Muscle layer of duodenum (tissue), 2 donors: ENCODE data around the gene ILKAP.

Source experiments
- H3K27ac ChIP-seq: one replicate; pipeline ENCODE4 v1.7.0; 2013; ENCODE audit warnings: mild to moderate bottlenecking, low read length
- H3K27me3 ChIP-seq: one replicate; pipeline ENCODE4 v1.7.0; 2013; ENCODE audit warnings: low read depth, mild to moderate bottlenecking, control low read depth, low read length
- H3K36me3 ChIP-seq, 2 donors: one replicate each; pipeline ENCODE4 v1.7.0; 2013; ENCODE audit warnings: low read length in 2 of 2, control low read depth in 1 of 2, mild to moderate bottlenecking in 1 of 2; ENCODE audit not compliant: insufficient read depth in 2 of 2, control insufficient read depth in 1 of 2
- H3K4me1 ChIP-seq, 2 donors: one replicate each; pipeline ENCODE4 v1.7.0; 2013; ENCODE audit warnings: low read length in 2 of 2, mild to moderate bottlenecking in 2 of 2, control low read depth in 1 of 2, moderate library complexity in 1 of 2; ENCODE audit not compliant: insufficient read depth in 2 of 2, control insufficient read depth in 1 of 2
- H3K4me3 ChIP-seq, 2 donors: one replicate each; pipeline ENCODE4 v1.7.0; 2013; ENCODE audit warnings: low read length in 2 of 2, low read depth in 1 of 2, mild to moderate bottlenecking in 1 of 2
- H3K9me3 ChIP-seq, 2 donors: one replicate each; pipeline ENCODE4 v1.7.0; 2013; ENCODE audit warnings: low read length in 2 of 2, control low read depth in 1 of 2, mild to moderate bottlenecking in 1 of 2; ENCODE audit not compliant: control insufficient read depth in 1 of 2
- donor health status: healthy.

The ILKAP gene

DNA sequence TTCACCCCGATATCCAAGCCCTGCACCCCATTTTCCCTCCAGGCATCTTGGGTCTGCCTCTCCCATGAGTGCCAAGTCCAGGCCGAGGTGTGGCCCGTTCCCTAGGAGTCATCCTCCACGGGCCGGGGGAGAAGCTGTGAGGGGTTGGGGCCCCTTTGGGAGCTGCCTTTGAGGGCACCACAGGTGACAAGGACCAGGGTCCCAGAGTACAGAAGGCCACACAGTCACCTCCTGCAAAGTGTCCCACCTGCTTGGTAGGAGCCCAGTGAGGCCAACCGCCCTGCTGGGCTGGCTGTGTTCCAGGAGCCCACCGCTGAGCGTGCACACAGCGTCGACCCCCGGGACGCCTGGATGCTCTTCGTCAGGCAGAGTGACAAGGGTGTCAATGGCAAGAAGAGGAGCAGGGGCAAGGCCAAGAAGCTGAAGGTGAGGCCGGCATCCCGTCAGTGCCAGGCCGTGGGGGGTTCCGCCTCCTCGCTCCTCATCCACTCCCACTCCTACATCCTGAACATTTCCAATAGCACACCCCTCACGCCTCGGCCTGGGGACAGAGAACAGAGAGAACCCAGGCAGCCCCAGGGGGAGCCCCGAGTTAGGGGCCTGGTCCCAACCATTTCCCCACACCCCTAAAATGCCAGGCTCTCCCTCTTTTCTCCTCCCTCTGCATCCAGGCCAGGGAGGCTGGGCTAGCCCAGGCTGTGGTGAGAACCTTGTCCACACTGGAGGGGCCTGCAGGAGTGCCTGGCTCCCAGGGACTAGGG lies 42.0 kb downstream of the ILKAP start:
- Histone ChIP-seq H3K27ac (no peak overlapping the region), H3K9me3 (no peaks in the 10 kb centered on the region), H3K27me3 (peaks cover 22% of the 10 kb centered on the region), H3K4me1 (peaks cover 0 to 24% of the 10 kb centered on the region in 2 donors), H3K36me3 (no peaks in the 10 kb centered on the region), H3K4me3 (no peak overlapping the region)

DNA sequence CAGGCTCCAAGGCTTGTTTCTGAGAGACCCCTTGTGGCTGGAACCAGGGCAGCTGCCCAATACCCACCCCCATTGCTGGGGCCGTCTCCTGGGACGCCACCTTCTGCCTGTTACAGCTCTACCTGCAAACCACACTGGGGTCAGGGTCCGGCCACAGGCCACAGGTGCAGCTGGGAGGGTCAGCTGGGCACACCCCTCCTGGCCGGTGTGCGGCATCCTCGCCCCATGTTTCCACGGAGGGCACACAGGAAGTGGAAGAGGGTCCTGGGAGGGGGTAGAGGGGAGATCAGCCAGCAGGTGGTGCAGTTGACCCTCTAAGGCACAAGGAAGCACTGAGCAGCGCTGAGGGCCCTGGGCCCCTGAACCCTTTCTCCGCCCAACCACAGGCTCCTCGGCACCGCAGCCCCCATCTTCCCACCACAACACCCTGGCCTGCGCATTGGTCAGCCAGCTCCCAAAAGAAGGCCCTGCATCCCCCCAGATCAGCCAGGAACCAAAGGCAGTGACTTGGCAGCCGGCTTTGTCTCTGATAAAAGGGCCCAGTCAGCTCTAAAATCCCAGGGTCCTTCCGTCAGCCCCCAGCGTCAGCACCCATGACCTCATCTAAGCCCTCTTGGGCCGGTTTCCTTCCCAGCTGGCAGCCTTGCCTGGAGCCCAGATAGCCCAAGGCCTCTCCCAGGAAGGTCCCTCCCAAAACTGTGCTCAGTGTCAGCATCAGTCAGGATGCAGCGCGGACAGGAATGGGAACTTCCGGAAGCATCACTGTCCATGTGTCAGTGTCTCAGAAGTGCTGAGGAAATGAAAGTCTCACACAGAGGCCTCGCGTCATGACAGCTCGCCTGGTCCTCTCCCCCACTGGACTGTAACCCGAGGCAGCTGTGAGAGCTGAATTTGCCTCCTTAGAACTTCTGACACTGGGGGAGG lies 43.0 kb downstream of the ILKAP start:
- H3K4me3 ChIP-seq, result no peak overlapping the region
- H3K4me1 ChIP-seq, result peaks cover 0 to 27% of the 10 kb centered on the region in 2 donors
- H3K36me3 ChIP-seq, result no peaks in the 10 kb centered on the region
- H3K9me3 ChIP-seq, result no peaks in the 10 kb centered on the region
- H3K27ac ChIP-seq, result no peak overlapping the region
- peaks cover 22% of the 10 kb centered on the region for H3K27me3 ChIP-seq

GRCh38 chr2:238159661-238160205 lies 43.8 kb downstream of the ILKAP start:
- H3K36me3 ChIP-seq, result no peaks in the 10 kb centered on the region
- H3K4me1 ChIP-seq, result peaks cover 0 to 27% of the 10 kb centered on the region in 2 donors
- H3K27ac ChIP-seq, result no peak overlapping the region
- no peaks in the 10 kb centered on the region for H3K9me3 ChIP-seq
- peak overlapping the region in 1 of 2 donors; percentile 40 for H3K4me3 ChIP-seq
- peaks cover 22% of the 10 kb centered on the region for H3K27me3 ChIP-seq

DNA sequence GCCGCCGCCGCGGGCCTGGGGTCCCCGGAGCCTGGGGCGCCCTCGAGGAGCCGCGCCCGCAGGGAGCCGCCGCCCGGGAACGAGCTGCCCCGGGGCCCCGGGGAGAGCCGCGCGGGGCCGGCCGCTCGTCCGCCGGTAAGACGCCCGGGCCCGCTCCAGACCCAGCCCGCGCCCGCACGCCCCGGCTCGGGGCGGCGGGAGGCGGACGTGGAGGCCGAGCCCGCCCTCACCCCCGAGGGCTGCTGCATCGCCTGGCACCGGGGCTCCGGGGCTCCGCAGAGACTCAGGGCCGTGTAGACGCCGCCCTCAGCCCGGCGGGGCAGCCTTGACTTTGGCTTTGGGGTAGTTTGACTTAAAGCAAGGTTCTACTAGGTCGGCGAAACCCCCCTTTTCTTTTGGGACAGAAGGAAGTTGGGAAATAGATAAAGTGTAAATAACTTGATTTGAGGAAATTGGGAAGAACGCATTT lies 44.4 kb downstream of the ILKAP start:
- no peaks in the 10 kb centered on the region for H3K9me3 ChIP-seq
- peak overlapping the region in 1 of 2 donors; percentile 40 for H3K4me3 ChIP-seq
- no peak overlapping the region for H3K27ac ChIP-seq
- no peaks in the 10 kb centered on the region for H3K36me3 ChIP-seq
- H3K27me3 ChIP-seq, result peaks cover 22% of the 10 kb centered on the region
- H3K4me1 ChIP-seq, result peaks cover 0 to 25% of the 10 kb centered on the region in 2 donors

DNA sequence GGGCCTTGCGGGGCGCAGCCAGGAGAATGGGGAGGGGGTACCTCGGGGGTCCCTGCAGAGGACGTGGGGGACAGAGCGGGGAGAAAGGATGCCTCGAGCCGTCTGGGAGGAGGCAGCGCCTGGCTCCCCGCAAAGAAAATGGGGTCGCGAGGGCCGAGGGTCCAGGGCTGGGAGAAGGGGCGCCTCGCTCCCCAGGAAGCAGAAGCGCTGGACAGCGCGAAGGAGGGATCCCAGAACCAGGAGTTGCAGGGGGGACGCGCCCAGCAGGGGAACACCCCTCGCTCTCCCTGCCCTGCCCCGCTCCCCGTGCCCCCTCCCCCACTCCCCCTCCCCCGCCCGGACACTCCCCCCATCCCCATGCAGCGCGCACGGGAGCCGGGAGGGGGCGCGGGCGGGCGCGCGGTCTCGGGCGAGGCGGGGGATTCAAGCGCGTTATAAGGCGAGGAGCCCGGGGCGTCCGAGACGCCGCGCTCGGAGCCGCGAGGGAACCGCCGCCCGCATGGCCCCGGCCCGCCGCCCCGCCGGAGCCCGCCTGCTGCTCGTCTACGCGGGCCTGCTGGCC lies 44.9 kb downstream of the ILKAP start, which contains the start of gene ERFE:
ERFE (plus strand) TSS at position 462 of the 562 bp plus-strand sequence; CDS start at position 500, 38 bp downstream.
- H3K36me3 ChIP-seq, result no peaks in the 10 kb centered on the region
- no peak within 1 kb of the TSS for H3K27ac ChIP-seq
- H3K27me3 ChIP-seq, result peaks cover 21% of the 10 kb centered on the region
- peak within 1 kb of the TSS in 1 of 2 donors; percentile 40 for H3K4me3 ChIP-seq
- H3K9me3 ChIP-seq, result no peaks in the 10 kb centered on the region
- H3K4me1 ChIP-seq, result peaks cover 0 to 21% of the 10 kb centered on the region in 2 donors

DNA sequence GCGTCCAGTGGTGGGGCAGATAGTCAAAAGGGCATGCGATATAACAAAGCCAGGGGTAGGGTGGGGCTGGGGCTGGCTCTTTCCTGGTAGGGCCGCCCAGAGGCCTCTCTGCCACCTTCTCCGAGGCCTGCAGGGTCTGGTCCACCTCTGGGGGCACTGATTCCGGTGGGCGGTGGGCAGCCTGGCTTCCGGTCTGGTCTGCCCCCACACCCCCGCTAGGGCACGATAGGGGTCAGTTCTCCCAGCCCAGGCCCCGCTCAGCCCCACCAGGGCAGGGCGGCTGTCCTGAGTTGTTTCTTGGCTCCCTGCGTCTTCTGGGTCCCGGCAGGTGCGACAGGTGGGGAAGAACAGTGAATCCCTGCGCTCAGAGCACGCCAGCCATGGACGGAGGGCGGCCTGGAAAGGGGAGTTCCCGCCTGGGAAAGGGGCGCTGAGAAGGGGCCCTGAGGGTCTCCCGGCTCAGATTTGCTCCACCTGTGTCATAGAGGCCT lies 45.4 kb downstream of the ILKAP start:
- Histone ChIP-seq H3K36me3 (no peaks in the 10 kb centered on the region), H3K27ac (no peak overlapping the region), H3K4me1 (peaks cover 0 to 17% of the 10 kb centered on the region in 2 donors), H3K9me3 (no peaks in the 10 kb centered on the region), H3K27me3 (peaks cover 18% of the 10 kb centered on the region), H3K4me3 (no peak overlapping the region)

- H3K27me3 ChIP-seq, result peaks cover 13% of the 10 kb centered on the region
- no peak overlapping the region for H3K4me3 ChIP-seq
- H3K36me3 ChIP-seq, result no peaks in the 10 kb centered on the region
- H3K4me1 ChIP-seq, result peaks cover 0 to 20% of the 10 kb centered on the region in 2 donors
- H3K27ac ChIP-seq, result no peak overlapping the region
- no peaks in the 10 kb centered on the region for H3K9me3 ChIP-seq
These were observed 45.9 kb downstream of the ILKAP start for GRCh38 chr2:238157506-238158017.

GRCh38 chr2:238155761-238156694 lies 47.5 kb downstream of the ILKAP start:
- Histone ChIP-seq H3K9me3 (no peaks in the 10 kb centered on the region), H3K27me3 (peaks cover 11% of the 10 kb centered on the region), H3K4me3 (no peak overlapping the region), H3K27ac (no peak overlapping the region), H3K4me1 (peaks cover 0 to 20% of the 10 kb centered on the region in 2 donors), H3K36me3 (no peaks in the 10 kb centered on the region)

GRCh38 chr2:238155051-238155760 lies 48.3 kb downstream of the ILKAP start:
- peaks cover 0 to 20% of the 10 kb centered on the region in 2 donors for H3K4me1 ChIP-seq
- peak overlapping the region; percentile 6 for H3K27ac ChIP-seq
- H3K9me3 ChIP-seq, result no peaks in the 10 kb centered on the region
- no peaks in the 10 kb centered on the region for H3K36me3 ChIP-seq
- H3K4me3 ChIP-seq, result no peak overlapping the region
- H3K27me3 ChIP-seq, result peaks cover 11% of the 10 kb centered on the region
